NCI-H460 (cell line): ENCODE results near the gene PDGFA. TPM values are rescaled to one million over a fixed set of nuclear protein-coding genes. Genes with fewer than 3 reads are reported as not detected.

Experiments used
- DNase-seq: peaks from one replicate; pipeline ENCODE4 v3.0.0-alpha.2; 2016; ENCODE audit warnings: low read depth; ENCODE audit errors: extremely low read depth
- total RNA-seq: library from RNA; depleted of rRNA; stranded (reverse); fragments of >200 nt; shearing (Covaris generic); gene quantifications from 2 replicates; pipeline ENCODE4 v1.2.3, GENCODE V29; 2014

The PDGFA gene
- total RNA-seq, 1 experiment from 2014 or later: 20.3 TPM

DNA sequence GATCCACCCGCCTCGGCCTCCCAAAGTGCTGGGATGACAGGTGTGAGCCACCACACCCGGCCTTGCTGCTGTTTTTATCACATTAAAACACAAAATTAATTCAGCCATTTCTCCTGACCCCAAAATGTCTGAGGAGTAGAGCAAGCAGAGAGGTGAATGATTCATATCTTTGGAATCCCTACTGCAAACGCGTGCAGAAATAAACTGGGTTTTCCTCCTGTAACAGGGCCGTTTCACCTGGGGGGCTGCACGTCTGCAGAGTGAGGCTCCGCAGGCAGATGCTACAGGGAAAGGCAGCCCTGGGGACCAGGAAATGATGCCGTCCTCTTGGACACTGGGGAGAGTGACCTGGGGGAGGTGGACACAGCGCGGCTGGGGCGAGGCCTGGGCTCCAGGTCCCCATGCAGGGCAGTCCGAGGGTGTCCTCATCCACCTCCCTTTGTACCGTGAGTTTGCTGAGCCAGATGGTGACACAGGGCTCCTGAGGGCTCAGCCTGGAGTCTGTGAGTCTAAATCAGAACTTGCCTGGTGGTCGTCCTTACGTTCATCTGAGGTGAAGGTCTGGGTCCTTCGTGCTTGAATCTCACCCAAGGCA lies 41.9 kb downstream of the PDGFA start:
- DNase-seq: no peak

DNA sequence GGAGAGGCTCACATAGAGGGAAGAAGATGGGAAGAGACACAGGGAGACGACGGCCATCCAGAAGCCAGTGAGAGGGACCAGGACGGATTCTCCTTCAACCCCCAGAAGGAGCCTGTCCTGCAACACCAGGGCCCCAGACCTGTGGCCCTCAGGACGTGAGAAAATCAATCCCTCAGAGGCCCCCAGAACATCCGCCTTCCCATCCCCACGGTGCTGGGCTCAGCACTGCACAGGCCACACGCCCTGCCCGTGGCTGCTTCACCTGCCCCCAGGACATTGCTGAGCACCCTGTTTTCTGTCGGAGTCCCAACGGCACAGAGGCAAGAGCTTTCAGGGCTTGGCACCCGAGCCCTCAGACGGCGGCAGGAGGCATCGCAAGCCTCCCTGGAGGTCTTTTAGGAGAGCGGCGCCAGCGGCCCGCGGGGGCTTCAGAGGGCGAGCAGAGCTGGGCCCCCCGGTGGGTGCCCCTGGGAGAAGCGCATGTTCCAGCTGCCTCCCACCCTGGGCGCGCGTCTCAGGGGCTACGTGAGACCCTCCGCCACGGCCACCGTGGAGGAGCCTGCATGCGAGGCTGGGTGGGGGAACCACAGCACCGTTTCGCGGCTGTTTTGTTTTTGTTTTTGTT lies 42.8 kb downstream of the PDGFA start:
- DNase-seq: no peak

DNA sequence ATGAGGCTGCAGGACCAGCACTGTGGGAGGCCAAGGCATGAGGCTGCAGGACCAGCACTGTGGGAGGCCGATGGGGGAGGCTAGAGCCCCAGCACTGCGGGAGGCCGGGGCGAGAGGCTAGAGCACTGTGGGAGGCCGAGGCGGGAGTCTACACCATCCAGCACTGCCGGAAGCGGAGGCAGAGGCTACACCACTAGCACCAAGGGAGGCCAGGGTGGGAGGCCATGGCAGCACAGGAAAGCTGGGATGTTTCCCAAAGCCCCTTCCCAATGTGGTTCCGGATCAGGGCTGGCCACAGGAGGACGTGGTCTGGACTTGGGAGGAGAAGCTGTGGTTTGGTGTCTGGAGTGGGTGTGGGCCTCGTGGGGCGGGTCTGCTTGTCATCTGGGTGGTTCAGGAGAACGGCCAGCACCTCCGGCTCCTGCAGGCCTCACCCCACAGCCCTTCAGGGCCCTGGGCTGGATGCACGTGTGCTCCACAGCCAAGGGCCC lies 43.6 kb downstream of the PDGFA start:
- no peak for DNase-seq

DNA sequence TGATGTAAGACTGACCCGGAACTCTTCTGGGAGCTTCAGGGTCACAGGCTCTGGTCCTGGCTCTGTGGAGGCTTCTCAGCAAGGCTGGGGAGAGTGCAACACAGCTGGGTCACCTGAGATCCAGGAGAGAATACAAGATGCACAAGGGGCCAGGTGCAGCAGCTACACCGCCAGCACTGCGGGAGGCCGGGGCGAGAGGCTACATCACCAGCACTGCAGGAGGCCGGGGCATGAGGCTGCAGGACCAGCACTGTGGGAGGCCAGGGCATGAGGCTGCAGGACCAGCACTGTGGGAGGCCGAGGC lies 44.3 kb downstream of the PDGFA start:
- DNase-seq: no peak

DNA sequence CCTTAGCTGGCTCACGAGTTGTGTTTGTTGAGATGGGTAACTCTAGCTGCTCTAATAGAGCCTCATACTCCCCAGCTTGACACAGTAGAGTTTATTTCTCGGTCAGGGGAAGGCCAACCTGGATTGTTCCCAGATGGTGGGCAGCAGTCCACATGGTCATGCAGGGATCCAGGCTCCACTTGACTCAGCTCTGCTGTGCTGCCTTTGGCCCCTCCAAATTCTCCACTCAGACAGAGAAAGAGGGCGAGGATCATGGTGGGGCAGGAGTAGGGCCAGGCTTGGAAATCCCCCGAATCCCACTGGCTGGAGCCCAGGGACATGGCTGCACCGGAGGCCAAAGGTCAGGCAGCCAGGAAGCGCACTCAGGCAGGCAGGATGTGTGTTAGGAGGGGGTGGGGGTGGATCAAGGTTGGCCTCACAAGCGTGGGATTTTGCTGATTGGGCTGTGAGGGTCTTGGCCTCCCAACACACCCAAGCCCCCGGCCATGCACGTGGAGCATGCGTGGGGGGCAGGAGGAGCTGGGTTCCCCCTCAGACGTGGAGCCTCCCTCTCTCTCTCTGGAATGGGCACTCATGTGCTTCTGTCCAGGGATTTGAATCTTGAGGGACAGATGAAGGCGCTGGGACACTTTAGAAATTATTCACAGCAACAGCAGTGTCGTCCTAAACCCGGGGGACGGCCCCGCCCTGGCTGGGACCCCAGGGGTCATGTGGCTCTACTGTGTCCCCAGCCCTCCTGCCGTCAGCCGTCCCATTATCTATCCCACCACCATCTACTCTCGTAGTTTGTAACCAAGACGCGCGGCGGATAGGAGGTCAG lies 44.8 kb downstream of the PDGFA start:
- no peak for DNase-seq

DNA sequence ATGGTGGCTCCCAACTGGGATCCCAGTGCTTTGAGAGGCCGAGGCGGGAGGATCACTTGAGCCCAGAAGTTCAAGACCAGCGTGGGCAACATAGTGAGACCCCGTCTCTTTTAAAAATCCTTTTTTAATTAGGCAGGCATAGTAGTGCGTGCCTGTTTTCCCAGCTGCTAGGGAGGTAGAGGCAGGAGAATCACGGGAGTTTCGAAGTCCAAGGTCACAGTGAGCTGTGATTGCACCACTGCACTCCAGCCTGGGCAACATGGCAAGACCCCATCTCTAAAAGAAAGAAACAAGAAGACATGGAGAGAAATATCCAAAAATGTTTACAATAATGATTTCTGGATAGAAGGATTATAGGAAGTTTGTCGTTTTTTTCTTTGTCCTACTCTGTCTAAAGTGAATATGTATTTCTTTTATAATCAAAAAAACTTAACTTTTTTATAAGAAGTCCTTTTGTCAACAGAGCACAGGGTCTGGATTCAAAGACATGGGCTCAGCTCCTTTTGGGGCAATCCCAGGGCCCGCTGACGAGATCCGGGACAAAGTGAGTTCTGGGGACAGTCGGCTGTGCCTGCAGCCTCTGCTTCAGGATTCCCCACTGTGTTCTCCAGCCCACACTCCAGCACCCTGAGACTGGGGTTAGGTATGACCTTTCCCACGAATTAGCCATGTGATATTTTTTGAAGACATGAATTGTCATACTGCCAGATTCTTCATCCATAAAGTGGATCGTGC lies 45.6 kb downstream of the PDGFA start:
- DNase-seq: no peak

DNA sequence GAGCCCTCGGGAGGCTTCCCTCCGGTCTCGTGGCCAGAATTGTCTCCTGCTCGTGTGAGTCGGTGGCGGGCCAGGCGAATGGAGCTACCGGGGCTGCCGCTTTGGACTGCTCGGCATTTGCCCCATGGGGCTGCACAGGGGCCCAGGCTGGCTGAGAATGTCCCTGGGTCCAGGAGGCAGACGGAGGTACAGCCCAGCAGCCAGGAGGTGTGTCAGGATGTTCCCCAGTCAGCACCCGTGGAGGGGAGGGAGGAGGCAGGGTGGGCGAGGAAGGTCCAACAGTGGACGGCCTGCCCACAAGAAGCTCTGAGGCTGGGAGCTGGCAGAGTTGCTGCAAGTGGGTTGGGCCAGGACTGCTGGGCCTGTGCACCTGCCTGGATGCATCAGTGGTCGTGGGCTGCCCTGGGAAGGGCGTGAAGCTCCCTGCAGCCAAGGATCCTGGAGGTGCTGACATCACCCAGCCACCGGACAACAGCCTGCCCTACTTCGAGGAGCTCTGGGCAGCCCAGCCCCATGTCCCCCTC lies 46.4 kb downstream of the PDGFA start:
- no peak for DNase-seq

DNA sequence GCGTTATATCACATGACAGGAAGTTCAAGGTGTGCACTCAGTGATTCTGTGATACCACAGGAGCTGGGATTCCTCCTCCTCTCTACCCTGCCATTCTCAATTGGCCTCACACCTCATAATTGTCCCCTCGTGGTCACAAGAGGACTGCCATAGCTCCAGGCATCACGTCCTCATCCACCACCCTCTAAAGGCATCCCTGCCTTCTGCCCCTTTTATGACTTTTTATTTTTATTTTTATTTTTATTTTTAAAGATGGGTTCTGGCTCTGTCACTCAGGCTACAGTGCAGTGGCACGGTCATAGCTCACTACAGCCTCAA lies 47.0 kb downstream of the PDGFA start:
- DNase-seq: no peak

DNA sequence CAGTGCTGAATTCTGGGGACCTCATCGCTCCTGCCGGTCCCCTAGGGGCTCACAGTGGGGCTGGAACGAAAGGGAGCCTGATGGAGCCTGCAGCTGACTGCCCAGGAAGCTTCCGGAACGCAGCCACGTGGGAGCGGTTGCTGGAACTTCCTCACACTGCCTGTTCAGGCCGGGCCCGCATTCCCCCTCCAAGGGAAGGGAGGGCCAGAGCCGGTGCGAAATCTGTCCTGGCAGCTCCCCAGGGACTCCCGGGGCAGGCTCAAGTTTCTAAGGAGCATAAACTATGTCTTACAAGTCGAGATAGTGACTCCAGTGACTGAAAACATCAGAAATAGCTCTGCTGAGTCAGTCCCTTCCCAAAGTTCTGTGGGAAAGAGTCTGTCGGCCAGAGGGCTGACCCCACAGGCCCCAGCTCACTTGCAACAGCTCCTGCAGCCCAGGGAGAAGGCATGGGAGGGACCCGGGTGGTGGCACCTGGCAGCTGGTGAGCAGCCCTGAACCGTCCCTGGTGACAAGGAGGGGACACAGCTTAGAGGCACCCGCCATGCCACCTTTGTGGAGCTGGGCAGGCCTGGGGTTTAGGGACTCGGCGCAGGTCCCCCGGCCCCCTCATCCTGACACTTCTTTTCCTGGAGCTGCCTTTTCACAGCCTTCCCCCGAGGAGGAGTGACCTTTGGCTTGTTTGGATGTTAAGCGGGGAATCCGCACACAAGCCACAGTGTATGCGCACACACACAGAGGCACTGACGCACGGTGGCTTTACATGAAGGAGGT lies 47.6 kb downstream of the PDGFA start:
- no peak for DNase-seq

DNA sequence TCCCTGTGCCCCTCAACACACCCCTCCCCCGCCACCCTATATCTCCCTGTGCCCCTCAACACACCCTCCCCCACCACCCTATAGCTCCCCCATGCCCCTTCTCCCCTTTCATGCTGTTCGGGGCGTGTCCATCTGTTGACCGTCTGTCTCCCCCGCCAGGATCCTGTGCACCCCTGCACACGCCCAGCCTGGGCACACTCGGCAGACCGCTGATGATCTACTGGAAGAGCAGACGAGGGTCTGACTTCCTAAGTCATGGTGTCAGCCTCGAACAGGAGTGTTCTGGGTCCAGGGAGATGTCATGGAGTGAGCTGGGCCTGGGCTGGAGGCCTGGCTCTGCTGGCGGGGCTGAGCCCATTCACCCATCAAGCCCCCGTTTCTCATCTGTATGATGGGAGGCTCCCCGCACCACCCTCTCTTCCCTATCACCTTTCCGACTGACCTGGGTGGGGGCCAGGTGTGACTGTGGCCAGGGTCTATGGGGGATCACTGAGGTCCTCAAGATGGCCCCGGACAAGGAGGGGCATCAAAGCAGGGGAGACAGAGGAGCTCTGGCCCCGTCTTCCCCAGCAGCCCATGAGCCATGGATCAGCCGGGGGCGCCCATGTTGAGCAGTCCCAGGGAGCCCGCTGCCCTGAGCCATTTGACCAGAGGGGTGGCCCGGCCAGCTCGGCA lies 48.3 kb downstream of the PDGFA start:
- no peak for DNase-seq

DNA sequence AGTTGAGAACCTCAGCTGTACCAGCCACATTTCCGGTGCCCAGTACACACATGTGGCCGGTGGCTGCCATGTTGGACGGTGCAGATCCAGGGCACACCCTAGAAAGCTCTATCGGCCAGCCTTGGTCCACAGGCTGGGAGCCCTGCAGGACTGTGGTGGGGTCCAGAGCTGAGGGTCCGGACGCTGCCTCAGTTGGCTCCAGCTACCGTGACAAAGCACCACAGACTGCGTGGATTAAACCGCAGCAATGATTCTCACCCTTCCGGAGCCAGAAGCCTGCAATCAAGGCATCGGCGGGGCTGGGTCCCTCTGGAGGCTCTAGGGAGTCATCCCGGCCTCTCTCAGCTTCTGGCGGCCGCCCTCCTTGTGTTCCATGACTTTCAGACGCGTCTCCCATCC lies 50.1 kb downstream of the PDGFA start:
- DNase-seq: no peak

DNA sequence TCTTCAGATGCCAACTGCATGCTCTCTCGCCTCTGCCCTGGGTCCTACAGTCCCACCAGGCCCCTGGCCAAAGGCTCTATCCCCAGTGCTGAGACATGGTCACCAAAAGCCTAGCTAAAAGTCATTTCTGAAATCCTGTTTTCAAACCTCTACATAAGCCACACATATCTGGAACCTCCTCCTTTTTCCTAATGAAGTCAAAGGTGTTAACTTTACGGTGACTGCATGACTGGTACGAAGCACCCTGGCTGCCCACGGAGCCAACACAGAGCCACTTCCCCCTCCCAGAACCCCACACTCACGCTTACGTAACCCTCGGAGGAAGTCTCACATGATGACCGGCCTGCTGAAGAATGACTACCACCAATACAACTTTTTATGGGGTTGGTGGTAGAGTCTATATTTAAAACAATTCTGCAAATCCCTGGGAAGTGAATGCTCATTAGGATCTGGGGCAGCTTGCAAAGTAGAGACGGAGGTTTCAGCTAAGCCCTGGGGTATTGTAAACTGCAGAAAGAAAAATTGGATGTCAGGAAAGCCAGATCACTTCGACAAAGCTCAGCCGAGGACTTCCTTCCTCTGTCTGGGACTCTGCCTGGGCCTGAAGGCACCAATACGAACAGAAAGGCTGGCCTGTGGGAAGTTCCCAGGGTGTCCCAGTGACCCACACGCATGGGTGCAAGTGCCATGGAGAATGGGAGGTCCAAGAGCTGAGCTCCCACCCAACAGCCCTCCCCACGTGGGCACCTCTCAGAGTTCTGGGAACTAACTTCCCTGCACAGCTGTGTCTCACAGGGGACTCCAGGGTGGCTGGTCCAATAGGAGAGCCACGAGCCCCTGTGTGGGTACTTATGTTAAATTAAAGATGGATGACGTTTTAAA lies 50.7 kb downstream of the PDGFA start:
- DNase-seq: no peak

DNA sequence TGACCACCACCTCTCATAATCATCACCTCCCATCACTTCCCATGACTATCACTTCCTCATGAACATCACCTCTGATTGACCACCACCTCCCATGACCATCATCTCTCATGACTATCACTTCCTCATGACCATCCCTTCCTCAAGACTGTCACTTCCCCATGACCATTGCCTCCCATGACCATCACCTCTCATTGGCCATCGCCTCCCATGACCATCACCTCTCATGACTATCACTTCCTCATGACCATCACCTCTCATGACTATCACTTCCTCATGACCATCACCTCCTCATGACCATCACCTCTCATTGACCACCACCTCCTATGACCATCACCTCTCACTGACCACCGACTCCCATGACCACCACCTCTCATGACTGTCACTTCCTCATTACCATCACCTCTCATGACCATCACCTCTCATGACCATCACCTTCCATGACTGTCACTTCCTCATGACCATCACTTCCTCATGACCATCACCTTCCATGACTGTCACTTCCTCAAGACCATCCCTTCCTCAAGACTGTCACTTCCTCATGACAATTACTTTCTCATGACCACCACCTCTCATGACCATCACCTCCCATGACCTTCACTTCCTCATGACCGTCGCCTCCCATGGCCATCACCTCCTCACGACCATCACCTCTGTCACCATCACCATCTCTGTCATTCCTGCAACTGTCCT lies 51.6 kb downstream of the PDGFA start:
- DNase-seq: no peak

DNA sequence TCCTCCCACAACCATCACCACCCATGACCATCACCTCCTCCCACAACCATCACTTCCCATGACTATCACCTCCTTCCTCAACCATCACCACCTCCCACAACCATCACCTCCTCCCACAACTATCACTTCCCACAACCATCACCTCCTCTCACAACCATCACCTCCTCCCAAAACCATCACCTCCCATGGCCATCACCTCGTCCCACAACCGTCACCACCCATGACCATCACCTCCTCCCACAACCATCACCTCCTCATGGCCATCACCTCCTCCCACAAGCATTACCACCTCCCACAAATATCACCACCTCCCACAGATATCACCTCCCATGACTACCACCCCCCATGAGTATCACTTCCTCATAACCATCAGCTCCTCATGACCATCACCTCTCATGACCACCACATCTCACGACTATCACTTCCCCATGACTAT lies 52.2 kb downstream of the PDGFA start:
- no peak for DNase-seq

DNA sequence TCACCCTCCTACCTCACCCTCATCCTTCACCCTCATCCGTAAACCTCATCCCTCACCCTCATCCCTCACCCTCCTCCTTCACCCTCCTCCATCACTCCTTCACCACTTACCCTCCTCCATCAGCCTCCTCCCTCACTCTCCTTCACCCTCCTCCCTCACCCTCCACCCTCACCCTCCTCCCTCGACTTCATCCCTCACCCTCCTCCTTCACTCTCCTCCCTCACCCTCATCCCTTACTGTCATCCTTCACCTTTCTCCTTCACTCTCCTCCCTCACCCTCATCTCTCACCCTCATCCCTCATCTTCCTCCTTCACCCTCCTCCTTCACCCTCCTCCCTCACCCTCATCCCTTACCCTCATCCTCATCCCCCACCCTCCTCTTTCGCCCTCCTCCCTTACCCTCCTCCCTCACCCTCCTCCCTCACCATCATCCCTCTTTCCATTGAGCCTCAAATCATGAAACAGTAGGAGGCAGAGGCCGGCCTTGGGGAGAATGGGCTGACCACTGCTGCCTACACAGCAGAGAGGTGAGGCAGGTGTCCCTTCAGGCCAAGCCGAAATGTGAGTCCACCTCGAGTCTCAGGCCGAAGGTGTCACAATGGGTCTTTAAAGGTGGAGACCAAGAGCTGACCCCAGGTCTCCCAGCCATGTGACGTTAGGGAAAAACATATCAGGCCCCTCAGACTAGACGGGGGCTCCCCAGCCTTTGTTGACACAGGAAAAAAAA lies 53.0 kb downstream of the PDGFA start:
- no peak for DNase-seq

DNA sequence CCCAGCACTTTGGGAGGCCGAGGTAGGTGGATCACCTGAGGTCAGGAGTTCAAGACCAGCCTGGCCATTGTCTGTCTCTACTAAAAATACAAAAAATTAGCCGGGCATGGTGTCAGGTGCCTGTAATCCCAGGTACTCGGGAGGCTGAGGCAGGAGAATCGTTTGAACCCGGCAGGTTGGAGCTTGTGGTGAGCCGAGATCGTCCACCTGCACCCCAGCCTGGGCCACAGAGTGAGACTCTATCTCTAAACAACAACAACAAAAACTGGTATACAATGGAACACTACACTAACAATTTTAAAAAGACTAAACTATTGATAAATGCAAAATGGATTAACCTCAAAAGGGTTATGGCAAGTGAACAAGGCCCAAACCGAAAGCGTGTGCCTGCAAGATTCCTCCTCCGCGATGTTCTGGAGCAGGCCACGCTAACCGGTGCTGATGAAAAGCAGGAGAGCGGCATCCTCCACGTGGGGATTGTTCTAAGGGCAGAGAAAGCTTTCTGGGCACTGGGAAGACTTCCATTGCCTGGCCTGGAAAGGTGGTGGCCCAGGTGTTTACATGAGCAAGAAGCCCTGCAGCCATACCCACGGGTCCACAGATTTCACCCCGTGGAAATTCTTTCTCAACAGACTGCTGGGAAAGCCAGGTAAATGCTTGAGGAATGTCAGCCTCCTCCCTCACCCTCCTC lies 53.8 kb downstream of the PDGFA start:
- DNase-seq: no peak
